GM19372 (cell line): ENCODE data around the gene NHLRC1.

Experiments
- ATAC-seq: cut with Tn5 transposase; IDR thresholded peaks from one replicate; pipeline ENCODE4 v1.9.1; 2021; ENCODE audit warnings: mild to moderate bottlenecking, low read depth, moderate library complexity; ENCODE audit not compliant: unreplicated experiment

Gene NHLRC1

GRCh38 chr6:18139935-18140621 lies 17.6 kb upstream of the NHLRC1 start:
- ATAC-seq: no peak

GRCh38 chr6:18138906-18139305 lies 16.4 kb upstream of the NHLRC1 start:
- ATAC-seq: no peak

GRCh38 chr6:18136260-18136659 lies 13.8 kb upstream of the NHLRC1 start:
- no peak for ATAC-seq

GRCh38 chr6:18135171-18135570 lies 12.7 kb upstream of the NHLRC1 start:
- no peak for ATAC-seq

- no peak for ATAC-seq
These were observed 9.9 kb upstream of the NHLRC1 start for GRCh38 chr6:18132346-18132745.

DNA sequence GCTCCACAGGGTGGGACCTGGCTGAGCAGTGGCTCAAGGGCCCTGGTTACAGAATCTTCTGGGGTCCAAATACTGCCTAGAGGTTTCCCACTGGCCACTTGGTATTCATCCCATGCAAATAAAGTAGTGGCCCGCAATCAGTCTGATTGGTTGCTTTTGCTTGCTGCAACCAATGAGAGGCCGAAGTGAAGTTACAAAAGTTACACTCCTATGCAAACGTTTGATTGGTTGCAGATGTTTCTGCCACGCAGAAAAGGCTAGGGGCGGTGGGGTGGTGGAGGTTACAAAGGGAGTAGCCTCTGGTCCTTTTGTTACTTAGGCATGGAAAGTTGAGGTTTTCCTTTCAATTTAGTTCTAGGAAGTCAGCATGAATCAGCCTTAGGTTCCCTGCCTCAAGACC lies 3.6 kb upstream of the NHLRC1 start:
- ATAC-seq: no peak

DNA sequence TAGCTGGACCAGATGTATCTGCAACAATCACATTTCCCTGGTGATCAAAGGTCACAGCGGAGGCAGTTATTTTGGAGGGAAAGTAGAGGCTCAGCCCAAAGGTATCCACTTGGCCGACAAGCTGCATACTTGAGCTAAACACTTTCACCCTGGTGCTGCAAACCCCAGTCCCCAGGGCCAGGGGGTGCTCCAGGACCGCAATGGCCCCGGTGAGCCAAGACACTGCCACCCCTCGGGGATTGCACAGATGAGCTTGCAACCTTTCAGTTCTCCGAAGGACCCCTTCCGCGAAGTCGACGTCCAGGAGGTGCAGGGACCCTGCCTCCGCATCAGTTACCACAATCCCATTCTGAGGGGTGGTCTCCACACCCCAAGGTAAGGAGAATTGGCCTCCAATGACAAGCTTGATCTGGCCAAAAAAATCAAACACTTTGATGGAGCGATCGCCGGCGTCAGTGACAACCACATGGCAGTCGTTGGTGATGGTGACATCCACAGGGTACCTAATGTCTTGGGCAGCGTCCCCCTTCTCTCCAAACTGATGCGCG lies 823 bp downstream of the NHLRC1 start:
- ATAC-seq: no peak

DNA sequence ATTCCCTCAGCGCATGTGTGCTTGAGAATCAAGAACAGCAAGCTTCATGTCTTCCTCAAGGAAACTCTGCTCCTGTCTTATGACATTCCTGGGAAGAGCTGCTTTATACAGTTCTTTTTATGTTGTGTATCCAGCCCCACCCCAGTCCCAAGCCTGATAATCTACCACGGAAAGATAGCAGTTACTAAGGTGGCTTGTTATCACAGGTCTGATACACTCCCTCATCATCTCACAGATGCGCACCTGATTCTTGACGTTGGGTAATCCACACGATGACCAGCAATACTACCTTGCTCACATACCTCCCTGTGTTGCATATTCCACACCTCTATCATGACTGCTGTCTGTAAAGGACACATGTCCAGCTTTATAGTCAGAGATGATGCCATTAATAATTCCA lies 3.2 kb downstream of the NHLRC1 start:
- no peak for ATAC-seq

GRCh38 chr6:18118330-18118729 lies 4.1 kb downstream of the NHLRC1 start:
- no peak for ATAC-seq

DNA sequence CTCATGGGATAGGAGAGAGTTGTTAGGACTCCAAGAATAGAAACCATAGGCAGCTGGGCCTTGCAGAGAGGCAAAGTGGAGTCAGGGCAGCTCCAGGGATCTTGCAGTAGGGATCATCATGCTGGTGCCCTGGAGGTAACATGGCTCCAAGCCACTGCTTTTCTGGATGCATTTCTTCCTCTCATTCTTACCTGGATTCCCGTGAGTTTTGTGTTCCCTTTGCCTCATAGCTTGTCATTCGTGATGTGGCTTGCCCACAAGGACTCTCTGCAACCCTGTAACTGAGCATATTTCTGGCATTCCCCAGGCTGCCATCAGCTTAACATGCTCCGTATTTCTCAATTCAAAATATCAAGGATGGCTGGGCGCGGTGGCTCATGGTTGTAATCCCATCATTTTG lies 5.3 kb downstream of the NHLRC1 start:
- ATAC-seq: no peak

- ATAC-seq: no peak
These were observed 7.1 kb downstream of the NHLRC1 start for GRCh38 chr6:18115356-18115755.

- ATAC-seq: no peak
These were observed 12.3 kb downstream of the NHLRC1 start for GRCh38 chr6:18110162-18110561.

DNA sequence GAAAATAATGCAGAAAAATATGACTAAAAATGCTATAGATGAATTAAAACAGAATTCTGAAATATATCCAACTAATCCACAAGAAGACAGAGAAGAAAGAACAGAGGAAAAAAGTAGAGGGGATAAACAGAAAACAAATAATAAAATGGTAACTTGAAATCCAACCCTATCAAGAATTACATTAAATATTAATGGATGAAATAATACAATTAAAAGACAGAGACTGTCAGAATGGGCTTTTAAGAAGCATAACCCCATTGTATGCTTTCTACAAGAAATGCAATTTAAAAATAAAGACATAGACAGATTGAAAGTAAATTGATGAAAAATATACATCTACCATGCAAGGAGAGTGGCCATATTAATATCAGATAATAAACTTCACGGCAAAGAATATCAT lies 15.4 kb downstream of the NHLRC1 start:
- ATAC-seq: no peak

DNA sequence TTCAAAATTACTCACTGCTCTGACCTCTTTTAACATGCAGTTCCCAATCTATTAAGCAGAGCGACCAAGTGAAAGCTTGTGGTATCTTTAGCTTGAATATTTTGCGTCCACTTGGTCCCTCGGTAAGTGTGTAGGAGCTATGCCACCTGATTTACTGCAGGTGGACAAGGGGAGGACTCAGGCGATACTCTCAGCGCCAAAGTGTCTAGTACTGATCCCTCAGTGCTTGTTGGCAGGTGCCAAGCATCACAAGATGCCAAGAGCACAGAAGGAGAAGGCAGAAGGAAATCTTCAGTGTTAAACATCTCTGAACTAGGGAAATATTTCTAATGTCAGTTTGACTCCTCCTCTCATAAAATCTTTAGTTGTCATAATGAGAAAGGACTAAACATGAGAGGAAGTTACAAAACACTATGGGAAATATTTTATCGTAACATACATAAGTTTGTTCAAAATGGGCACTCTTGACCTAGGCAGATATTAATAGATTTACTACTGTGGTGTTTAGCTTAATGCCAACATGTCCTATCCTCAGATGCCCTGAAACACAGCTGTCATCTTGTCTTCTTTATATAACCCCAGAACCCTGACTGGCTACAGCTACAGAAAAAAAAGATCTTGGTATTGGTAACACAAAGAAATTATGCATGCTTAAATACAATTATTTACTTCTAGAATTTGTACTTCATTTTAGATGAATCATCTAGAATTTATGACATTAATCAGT lies 19.5 kb downstream of the NHLRC1 start:
- ATAC-seq: no peak

- no peak for ATAC-seq
These were observed 20.6 kb downstream of the NHLRC1 start for GRCh38 chr6:18101873-18102272.

- ATAC-seq: no peak
These were observed 21.2 kb downstream of the NHLRC1 start for GRCh38 chr6:18101271-18101670.

DNA sequence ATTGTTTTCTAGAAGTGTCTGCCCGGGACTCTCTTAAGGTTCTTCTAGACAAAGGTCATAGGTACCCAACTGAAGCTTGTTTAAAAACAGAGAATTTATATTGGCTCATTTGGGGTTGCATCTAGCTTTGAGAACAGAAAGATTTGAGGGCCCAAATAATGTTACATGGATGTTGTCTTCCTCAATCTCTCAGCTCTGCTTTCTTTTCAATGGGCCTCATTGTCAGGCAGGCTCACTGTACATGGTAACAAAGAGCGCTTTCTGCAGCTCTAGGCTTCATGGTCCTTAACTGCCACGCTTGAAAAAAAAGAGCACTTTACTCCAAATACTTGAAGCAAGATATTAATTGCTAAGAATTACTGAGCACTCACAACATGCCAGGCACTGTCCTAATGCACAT lies 22.2 kb downstream of the NHLRC1 start:
- no peak for ATAC-seq

- no peak for ATAC-seq
These were observed 23.0 kb downstream of the NHLRC1 start for GRCh38 chr6:18099511-18099910.

DNA sequence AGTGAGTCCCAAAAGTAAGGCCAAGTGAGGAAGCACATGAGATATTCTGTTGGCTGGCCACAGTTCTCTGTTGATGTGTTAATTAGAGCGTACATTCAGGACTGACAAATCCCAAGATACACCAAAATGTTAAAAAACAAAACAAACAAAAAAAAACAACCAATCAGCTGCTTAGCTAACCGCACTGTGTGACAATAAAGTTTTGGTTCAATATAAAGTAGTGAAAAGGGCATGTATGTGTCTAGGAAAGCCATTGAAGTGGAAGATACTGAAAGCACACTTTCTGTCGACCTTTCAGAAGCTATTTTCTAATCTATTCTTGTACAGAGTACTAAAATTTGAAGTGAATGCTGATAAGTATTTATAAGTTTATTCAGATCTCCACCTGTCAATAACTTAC lies 26.1 kb downstream of the NHLRC1 start:
- ATAC-seq: no peak

GRCh38 chr6:18091382-18091781 lies 31.1 kb downstream of the NHLRC1 start:
- no peak for ATAC-seq

GRCh38 chr6:18090349-18090786 lies 32.1 kb downstream of the NHLRC1 start:
- ATAC-seq: no peak
